ENCODE measurements around the gene RRN3.
A peak's percentile ranks its signal among the peaks of the same experiment; 100 is the strongest.
"Not testable (repeated sequence)": the region's sequence is repeated elsewhere in the genome, so short reads cannot be mapped to it uniquely, and the experiment has no call there.

The RRN3 gene

GRCh38 chr16:15093955-15094827 lies at the start of gene RRN3:
Gene RRN3 (minus strand): TSS chr16:15094272. CDS start chr16:15094233, 39 bp downstream.
- H3K4me3 Mint-ChIP-seq, result peak within 1 kb of the TSS; percentile 97
- H3K27me3 Mint-ChIP-seq; H3K9me3 Mint-ChIP-seq; intact Hi-C loops (cut with micrococcal nuclease): not testable (repeated sequence)
- peak within 1 kb of the TSS; percentile 96 for H3K27ac Mint-ChIP-seq
- peaks cover 36% of the 10 kb centered on the region for H3K36me3 Mint-ChIP-seq (ENCODE audit: low read depth)
- peaks cover 21% of the 10 kb centered on the region for H3K4me1 Mint-ChIP-seq (ENCODE audit: low read depth)

GRCh38 chr16:15143601-15144091 lies 49.6 kb upstream of the RRN3 start:
- peaks cover 23% of the 10 kb centered on the region for H3K4me1 Mint-ChIP-seq (ENCODE audit: low read depth)
- intact Hi-C loops (cut with micrococcal nuclease); H3K4me3 Mint-ChIP-seq; H3K9me3 Mint-ChIP-seq; H3K27me3 Mint-ChIP-seq; H3K27ac Mint-ChIP-seq: not testable (repeated sequence)
- peaks cover 10% of the 10 kb centered on the region for H3K36me3 Mint-ChIP-seq (ENCODE audit: low read depth)

GRCh38 chr16:15142891-15143600 lies 49.0 kb upstream of the RRN3 start:
- H3K36me3 Mint-ChIP-seq (ENCODE audit: low read depth), result peaks cover 10% of the 10 kb centered on the region
- H3K27ac Mint-ChIP-seq; intact Hi-C loops (cut with micrococcal nuclease); H3K4me3 Mint-ChIP-seq; H3K27me3 Mint-ChIP-seq; H3K9me3 Mint-ChIP-seq: not testable (repeated sequence)
- H3K4me1 Mint-ChIP-seq (ENCODE audit: low read depth), result peaks cover 23% of the 10 kb centered on the region

GRCh38 chr16:15142107-15142890 lies 48.2 kb upstream of the RRN3 start:
- Mint-ChIP-seq H3K36me3 (ENCODE audit: low read depth) (peaks cover 10% of the 10 kb centered on the region), H3K4me1 (ENCODE audit: low read depth) (peaks cover 22% of the 10 kb centered on the region)
- H3K27ac Mint-ChIP-seq; intact Hi-C loops (cut with micrococcal nuclease); H3K27me3 Mint-ChIP-seq; H3K9me3 Mint-ChIP-seq; H3K4me3 Mint-ChIP-seq: not testable (repeated sequence)

GRCh38 chr16:15141586-15141985 lies 47.5 kb upstream of the RRN3 start:
- Mint-ChIP-seq H3K4me3 (no peak overlapping the region), H3K9me3 (no peaks in the 10 kb centered on the region), H3K27ac (no peak overlapping the region), H3K36me3 (ENCODE audit: low read depth) (peaks cover 10% of the 10 kb centered on the region), H3K27me3 (no peaks in the 10 kb centered on the region), H3K4me1 (ENCODE audit: low read depth) (peaks cover 18% of the 10 kb centered on the region)
- intact Hi-C loops (cut with micrococcal nuclease), result no loop called here

- intact Hi-C loops (cut with micrococcal nuclease); H3K9me3 Mint-ChIP-seq; H3K4me3 Mint-ChIP-seq; H3K27me3 Mint-ChIP-seq; H3K27ac Mint-ChIP-seq: not testable (repeated sequence)
- Mint-ChIP-seq H3K4me1 (ENCODE audit: low read depth) (peaks cover 18% of the 10 kb centered on the region), H3K36me3 (ENCODE audit: low read depth) (peaks cover 10% of the 10 kb centered on the region)
Measured at GRCh38 chr16:15140444-15141365, 46.6 kb upstream of the RRN3 start.

GRCh38 chr16:15137514-15137913 lies 43.4 kb upstream of the RRN3 start:
- H3K27me3 Mint-ChIP-seq; intact Hi-C loops (cut with micrococcal nuclease); H3K27ac Mint-ChIP-seq; H3K4me1 Mint-ChIP-seq (ENCODE audit: low read depth); H3K4me3 Mint-ChIP-seq; H3K9me3 Mint-ChIP-seq: not testable (repeated sequence)
- peaks cover 19% of the 10 kb centered on the region for H3K36me3 Mint-ChIP-seq (ENCODE audit: low read depth)

- H3K4me3 Mint-ChIP-seq; H3K9me3 Mint-ChIP-seq; H3K27ac Mint-ChIP-seq; intact Hi-C loops (cut with micrococcal nuclease); H3K27me3 Mint-ChIP-seq; H3K4me1 Mint-ChIP-seq (ENCODE audit: low read depth): not testable (repeated sequence)
- peaks cover 29% of the 10 kb centered on the region for H3K36me3 Mint-ChIP-seq (ENCODE audit: low read depth)
Measured at GRCh38 chr16:15135483-15136360, 41.6 kb upstream of the RRN3 start.

- H3K27me3 Mint-ChIP-seq; H3K27ac Mint-ChIP-seq; H3K4me3 Mint-ChIP-seq; H3K9me3 Mint-ChIP-seq; H3K4me1 Mint-ChIP-seq (ENCODE audit: low read depth); intact Hi-C loops (cut with micrococcal nuclease): not testable (repeated sequence)
- peaks cover 37% of the 10 kb centered on the region for H3K36me3 Mint-ChIP-seq (ENCODE audit: low read depth)
Measured at GRCh38 chr16:15134752-15135482, 40.8 kb upstream of the RRN3 start.

GRCh38 chr16:15133554-15133953 lies 39.5 kb upstream of the RRN3 start:
- peaks cover 47% of the 10 kb centered on the region for H3K36me3 Mint-ChIP-seq (ENCODE audit: low read depth)
- intact Hi-C loops (cut with micrococcal nuclease); H3K27me3 Mint-ChIP-seq; H3K9me3 Mint-ChIP-seq; H3K4me1 Mint-ChIP-seq (ENCODE audit: low read depth); H3K4me3 Mint-ChIP-seq; H3K27ac Mint-ChIP-seq: not testable (repeated sequence)

GRCh38 chr16:15132719-15133428 lies 38.8 kb upstream of the RRN3 start:
- H3K4me3 Mint-ChIP-seq; H3K4me1 Mint-ChIP-seq (ENCODE audit: low read depth); H3K27ac Mint-ChIP-seq; H3K27me3 Mint-ChIP-seq; intact Hi-C loops (cut with micrococcal nuclease); H3K9me3 Mint-ChIP-seq: not testable (repeated sequence)
- H3K36me3 Mint-ChIP-seq (ENCODE audit: low read depth), result peaks cover 54% of the 10 kb centered on the region
